ENCODE results near the gene C1QTNF5.

DNA sequence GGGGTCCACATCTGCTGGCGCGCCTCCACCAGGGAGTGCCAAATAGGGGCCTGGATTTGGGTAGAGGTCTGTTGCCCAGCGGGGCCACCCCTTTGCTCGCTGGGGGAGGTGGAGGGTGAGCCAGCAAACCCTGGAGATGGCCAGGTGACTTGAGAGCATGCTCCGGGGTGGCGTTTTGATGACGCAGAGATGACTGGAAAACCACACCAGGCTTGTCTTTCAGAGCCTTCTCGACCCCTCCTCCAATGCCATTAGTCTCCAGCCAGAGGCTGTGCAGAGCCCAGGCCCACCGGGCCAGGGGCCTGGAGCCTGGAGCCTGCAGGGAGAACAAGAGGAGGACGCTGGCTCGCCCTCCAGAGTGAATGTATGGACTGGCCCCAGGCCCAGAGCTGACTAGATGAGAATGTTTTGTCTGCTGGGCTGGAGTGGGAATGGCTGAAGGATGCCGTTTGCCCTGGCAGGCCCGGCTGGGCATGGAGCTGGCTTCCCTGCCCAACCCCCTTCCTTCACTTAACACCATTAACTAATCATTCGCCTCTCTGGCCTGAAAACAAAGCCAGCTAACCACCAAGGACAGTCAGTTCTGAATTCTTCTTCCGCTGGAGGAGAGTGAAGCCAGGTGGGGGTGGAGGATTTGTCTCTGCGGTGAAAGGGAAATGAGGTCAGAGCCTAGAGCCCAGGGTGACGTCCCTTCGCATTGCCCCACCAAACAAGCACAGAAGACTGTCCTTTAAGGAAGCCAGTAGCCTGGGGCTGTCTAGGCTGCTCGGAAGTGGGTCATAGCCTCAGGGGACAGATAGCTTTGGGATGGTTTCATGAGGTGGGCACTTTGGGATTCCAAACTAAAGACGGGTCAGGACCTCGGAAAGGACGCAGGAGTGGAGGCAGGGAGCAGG is 22.2 kb downstream of the C1QTNF5 start:
- TF ChIP-seq, protein P1, sequence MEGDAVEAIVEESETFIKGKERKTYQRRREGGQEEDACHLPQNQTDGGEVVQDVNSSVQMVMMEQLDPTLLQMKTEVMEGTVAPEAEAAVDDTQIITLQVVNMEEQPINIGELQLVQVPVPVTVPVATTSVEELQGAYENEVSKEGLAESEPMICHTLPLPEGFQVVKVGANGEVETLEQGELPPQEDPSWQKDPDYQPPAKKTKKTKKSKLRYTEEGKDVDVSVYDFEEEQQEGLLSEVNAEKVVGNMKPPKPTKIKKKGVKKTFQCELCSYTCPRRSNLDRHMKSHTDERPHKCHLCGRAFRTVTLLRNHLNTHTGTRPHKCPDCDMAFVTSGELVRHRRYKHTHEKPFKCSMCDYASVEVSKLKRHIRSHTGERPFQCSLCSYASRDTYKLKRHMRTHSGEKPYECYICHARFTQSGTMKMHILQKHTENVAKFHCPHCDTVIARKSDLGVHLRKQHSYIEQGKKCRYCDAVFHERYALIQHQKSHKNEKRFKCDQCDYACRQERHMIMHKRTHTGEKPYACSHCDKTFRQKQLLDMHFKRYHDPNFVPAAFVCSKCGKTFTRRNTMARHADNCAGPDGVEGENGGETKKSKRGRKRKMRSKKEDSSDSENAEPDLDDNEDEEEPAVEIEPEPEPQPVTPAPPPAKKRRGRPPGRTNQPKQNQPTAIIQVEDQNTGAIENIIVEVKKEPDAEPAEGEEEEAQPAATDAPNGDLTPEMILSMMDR (conservative IDR thresholded peaks at IDR 0.05; ENCODE audit: low read length) = no peak
- no peak for TF ChIP-seq EZH2phosphoT487 (IDR thresholded peaks at IDR 0.05; ENCODE audit: borderline replicate concordance, low read depth, low read length)
